K562 (cell line): Measurements from ENCODE around the gene NFAM1.

Source experiments
- ARNT ChIP-seq, 2 experiments: fragments of 450-650 bp; IDR thresholded peaks; 2 replicates each; pipeline ENCODE4 v1.6.1; 2016; ENCODE audit warnings: mild to moderate bottlenecking in 1 of 2
- CTCF ChIP-seq, 3 experiments: IDR thresholded peaks in 2 of 3; conservative IDR thresholded peaks in 1 of 3; 2 replicates each; pipeline ENCODE4 v1.5.1; 2011 to 2012; ENCODE audit warnings: low read length in 3 of 3, mild to moderate bottlenecking in 3 of 3, control low read depth in 2 of 3, improper control_type of control experiment in 1 of 3, inconsistent platforms in 1 of 3, low read depth in 1 of 3, mixed read lengths in 1 of 3, moderate library complexity in 1 of 3; ENCODE audit not compliant: insufficient read depth in 2 of 3
- E2F5 ChIP-seq: sonication (generic); formaldehyde crosslinking; IDR thresholded peaks from 2 replicates; pipeline ENCODE4 v1.8.0; 2022; ENCODE audit warnings: mild to moderate bottlenecking, missing genetic modification reagents
- FOXO4 ChIP-seq: fragments of 450-650 bp; formaldehyde crosslinking; IDR thresholded peaks from 2 replicates; pipeline ENCODE4 v1.4.0; 2020; ENCODE audit warnings: mild to moderate bottlenecking, moderate library complexity
- FOXP4 ChIP-seq: sonication (generic); formaldehyde crosslinking; IDR thresholded peaks from 2 replicates; pipeline ENCODE4 v1.8.0; 2022; ENCODE audit warnings: mild to moderate bottlenecking, missing genetic modification reagents, borderline replicate concordance
- MEF2A ChIP-seq: IDR thresholded peaks from 2 replicates; pipeline ENCODE4 v1.6.1; 2011; ENCODE audit warnings: low read depth, mild to moderate bottlenecking, low read length, moderate library complexity; ENCODE audit not compliant: control insufficient read depth
- PATZ1 ChIP-seq: fragments of 250-450 bp; sonication (Bioruptor Pico); IDR thresholded peaks from 2 replicates; pipeline ENCODE4 v1.5.0; 2020; ENCODE audit warnings: mild to moderate bottlenecking, borderline replicate concordance
- SP2 ChIP-seq: IDR thresholded peaks from 2 replicates; pipeline ENCODE4 v1.6.1; 2011; ENCODE audit warnings: mild to moderate bottlenecking, low read depth, low read length, moderate library complexity; ENCODE audit not compliant: poor library complexity, severe bottlenecking; ENCODE audit errors: extremely low read depth
- ZBTB40 ChIP-seq, 2 experiments: fragments of 450-650 bp in 1 of 2; sonication (generic) in 1 of 2; formaldehyde crosslinking in 1 of 2; IDR thresholded peaks; 2 replicates each; pipeline versions ENCODE4 v1.7.1 to v1.9.0; 2016 to 2022; ENCODE audit warnings: inconsistent platforms in 1 of 2, mild to moderate bottlenecking in 1 of 2, missing genetic modification reagents in 1 of 2

- TF ChIP-seq FOXP4 (CRISPR knock-in tag) (no peak), CTCF (IDR thresholded peaks at IDR 0.05 in 2 of 3, conservative IDR thresholded peaks at IDR 0.05 in 1 of 3; ENCODE audit: insufficient read depth in 2 of 3, low read depth in 1 of 3, low read length in 3 of 3) (no peak), PATZ1 (no peak), ARNT (IDR thresholded peaks at IDR 0.05) (no peak), ZBTB40 (IDR thresholded peaks at IDR 0.05) (no peak), ZBTB40 (CRISPR knock-in tag; IDR thresholded peaks at IDR 0.05) (no peak), MEF2A (no peak), E2F5 (CRISPR knock-in tag) (no peak), FOXO4 (no peak), SP2 (no peak)
Measured at GRCh38 chr22:42358643-42359558, 73.3 kb downstream of the NFAM1 start.
